HS-5 (cell line): ENCODE measurements around the gene RPS6KB2.

Experiments
- DNase-seq: peaks from one replicate; pipeline ENCODE4 v3.0.0-alpha.2; 2012; ENCODE audit warnings: low read depth

Gene RPS6KB2

DNA sequence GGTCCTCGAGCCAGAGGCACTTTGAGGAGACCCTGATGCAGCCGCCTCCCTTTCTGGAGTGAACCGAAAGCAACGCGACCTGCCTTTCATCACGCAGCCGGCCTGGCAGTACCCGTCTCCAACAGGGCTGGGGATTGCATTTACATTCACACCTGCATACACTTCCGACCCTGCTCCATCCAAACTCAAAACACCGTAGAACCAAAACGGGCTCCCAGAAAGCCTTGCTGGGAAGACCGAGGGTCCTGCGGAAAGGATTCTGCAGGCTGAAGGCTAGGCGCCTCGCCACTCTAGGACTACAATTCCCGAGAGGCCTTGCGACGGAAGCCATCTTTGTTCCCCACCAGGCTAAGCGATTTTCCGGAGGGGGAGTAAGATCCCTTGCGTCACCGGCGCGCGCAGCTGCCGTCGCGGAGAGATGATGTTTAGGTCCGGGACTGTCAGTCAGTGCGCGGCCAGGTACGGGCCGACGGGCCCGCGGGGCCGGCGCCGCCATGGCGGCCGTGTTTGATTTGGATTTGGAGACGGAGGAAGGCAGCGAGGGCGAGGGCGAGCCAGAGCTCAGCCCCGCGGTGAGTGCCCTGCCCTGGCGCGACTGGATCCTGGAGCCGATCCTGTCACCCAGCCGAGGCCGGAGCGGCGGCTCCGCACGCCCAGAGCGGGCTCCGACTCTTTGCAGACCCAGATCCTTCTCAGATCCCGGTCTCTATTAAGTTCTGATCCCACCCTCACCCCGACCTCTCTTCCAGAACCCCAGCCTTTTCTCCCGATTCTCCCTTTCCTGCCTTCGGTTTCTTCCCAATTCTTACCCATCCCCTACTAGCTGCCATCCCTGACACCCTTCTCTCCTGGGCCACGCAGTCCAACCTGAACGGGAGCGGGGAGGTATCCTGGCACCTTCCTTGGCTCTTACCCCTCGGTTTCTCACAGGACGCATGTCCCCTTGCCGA lies at the start of gene RPS6KB2:
Gene RPS6KB2 (plus strand): TSS at position 443 of the 950 bp plus-strand sequence. CDS start 52 bp downstream, at position 495.
- peak; percentile 90 for DNase-seq

DNA sequence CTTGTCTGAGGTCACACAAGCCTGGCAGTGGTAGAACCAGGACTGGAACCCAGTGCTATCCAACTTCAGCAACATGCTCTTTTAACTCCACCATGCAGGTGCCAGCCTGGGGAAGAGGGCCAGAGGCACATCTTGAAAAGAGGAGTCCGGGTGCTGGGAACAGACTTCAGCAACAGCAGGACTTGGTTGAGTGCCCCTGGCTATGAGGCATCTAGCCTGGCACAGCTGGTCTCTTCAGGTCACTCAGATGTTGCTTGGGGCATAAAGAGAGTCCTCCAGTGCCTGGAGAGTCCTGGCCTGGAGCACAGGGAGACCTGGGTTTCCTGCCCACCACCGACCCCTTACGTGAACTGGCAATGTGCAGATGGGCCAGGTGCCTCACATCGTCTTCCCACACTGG lies 49.8 kb upstream of the RPS6KB2 start:
- no peak for DNase-seq

DNA sequence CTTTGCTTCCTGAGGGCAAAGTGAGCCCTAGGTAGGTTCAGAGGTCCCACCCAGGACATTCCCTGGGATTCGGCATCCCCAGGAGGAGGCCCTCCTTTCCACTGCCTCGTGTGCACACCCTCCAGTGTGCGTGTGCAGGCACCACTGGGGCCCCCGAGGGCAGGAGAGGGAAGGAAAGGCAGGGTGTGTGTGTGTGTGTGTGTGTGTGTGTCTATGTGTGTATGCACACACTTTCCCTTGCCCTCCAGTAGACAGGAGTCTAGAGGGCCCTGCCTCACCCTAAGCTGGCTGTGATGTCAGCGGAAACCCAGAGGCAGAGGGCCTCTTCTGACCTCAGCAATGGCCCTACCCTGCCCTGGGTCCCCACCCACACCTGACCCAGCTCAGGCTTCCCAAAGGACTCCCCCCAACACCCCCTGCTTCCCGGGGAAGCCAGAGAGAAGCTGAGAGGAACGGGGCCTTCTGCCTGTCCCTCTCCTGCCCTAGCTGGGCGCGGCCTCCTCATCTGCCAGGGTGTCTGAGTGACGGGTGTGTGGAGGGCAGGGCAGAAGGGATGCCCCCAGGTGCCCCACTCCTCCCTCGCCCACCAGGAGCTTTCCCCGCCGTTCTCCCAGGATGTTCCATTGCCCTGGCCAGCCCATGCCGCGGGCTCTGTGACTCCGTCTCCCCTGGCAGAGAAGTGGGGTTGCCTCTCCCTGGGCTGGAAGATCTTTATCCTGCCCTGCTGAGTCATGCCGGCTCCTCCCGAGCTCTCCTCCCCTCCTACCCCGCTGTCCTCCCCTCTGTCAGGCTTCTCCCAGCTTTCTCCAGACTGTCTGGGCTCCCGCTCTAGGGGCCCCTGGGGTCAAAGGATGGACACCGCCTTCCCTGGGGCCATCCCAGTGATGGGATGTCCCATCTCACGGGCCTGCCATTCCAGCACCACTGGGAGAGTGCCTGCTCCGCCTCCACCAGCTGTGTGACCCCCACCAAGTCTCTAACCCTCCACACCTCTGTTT lies 48.9 kb upstream of the RPS6KB2 start:
- DNase-seq = no peak

DNA sequence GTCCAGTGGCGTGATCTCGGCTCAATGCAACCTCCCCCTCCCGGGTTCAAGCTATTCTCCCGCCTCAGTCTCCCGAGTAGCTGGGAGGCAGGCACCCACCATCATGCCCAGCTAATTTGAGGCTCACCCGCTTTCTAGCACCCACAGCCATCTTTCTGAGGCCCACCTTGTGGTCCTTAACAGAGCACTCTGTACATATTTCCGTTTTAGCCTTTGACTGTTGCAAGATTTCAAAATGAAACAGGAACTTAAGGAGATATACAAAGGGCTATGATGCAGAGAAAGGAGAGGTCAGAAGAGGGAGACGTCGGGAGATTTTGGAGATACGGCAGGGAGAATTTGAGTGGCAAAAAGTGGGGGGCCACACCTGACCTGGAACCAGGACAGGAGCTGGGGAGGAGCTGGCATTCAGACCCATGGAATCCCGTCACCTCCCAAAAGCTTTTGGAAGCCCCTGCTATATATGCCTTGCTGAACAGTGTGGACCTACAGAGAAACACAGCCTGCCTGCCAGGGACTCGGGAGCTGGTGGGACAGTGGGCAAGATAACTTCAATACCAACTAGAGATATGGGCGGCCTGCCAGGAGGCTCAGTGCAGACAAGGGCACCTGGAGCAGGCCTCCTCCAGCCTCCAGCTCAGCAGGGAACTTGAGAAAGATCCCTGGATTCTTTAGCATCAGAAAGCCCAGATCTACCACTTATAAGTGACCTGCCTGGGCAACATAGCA lies 46.9 kb upstream of the RPS6KB2 start:
- no peak for DNase-seq

DNA sequence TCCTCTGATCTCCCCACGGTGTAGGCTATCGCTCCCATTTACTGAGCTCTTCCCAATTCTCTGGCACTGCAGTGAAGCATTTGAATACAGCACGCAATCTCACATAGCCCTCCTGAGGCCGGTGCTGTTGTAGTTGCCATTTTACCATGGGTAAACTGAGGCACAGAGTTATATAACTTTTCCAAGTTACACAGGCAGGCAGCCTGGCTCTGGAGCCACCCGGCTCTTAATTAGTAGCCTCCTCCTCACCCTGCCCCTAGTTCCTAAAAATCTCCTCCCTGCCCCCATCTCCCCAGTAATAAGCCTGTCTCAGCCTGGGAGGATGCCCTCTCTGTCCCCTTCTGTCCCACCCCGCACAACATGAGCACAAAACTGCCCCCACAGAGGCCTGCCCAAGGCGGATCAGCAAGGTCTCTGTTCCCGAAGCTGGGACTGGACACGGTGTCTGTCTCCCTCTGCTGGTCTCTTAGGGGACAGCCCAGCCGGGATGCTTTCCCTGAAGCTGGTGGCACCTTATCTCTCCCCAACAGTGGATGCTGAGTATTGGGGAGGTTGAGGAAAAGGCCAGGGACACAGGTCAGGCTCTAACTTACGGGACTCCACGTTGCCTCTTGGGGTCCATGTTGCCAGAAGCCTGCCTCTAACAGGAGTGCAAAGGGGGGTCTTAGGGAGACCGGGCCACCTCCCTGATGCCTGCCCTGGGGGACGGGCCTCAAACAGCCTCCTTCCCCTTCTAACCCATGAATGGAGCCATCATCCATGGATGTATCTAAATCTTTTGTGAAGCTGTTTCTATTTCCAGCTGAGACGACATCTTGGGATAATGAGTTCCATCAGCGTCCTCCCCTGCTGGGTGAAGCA lies 45.8 kb upstream of the RPS6KB2 start:
- no peak for DNase-seq

DNA sequence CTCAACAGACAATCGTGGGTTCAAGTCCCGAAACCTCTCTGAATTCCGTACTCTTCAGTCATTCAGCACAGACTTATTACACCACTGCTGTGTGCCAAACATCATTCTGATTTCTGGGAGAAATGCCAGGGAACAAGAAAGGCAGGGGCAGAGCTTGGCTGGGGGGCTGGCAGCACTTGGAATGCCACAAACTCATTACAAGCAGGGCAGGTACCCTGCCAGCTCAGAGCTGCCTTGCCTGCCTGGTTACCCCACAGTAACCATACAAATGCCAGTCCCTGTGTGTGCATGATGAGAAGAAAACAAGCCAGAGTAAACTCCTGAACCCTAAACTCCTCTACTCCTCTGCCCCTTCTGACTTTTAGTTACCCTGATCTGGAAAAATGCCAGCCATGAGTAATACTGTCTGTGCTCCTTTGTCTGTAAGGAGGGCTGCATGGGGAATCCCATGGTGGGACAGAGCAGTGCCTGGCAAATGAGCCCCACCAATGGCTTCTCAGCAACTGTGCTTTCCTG lies 43.4 kb upstream of the RPS6KB2 start:
- no peak for DNase-seq

DNA sequence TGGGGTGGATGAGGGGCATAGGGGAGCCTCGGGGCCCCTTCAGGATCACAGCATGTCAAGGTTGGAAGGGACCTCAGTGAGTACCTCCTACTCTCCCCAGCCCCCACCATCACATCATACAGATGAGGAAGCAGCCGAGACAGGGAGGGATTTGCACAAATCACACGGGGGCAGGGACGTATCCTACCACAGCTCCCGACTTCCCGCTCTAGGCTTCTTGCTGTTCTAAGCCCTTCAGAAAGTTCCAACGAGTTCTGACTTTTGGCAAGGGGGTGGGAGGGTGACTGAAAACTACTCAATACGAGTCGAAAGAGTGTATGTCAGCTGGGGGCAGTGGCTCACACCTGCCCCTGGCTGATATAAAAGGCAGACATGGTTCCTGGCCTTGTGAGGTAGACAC lies 41.2 kb upstream of the RPS6KB2 start:
- DNase-seq = no peak

DNA sequence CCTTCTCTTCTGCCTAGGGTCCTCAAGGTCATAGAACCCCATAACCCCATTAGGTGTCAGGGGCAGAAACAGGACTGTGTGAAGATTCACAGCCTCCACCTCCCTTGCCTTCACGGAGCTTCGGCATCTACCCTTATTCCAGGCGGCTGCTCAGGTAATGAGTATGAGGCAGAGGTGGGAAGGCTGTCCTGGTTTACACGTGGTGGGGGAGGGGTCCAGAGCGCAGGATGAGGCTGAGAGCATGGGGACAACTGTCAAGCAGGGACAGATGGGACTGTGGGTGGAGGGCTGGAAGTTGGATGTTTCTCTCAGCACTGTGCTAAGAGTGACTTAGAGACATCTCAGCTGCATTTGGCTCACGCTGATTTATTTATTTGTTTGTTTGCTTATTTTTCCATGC lies 40.8 kb upstream of the RPS6KB2 start:
- DNase-seq = no peak

DNA sequence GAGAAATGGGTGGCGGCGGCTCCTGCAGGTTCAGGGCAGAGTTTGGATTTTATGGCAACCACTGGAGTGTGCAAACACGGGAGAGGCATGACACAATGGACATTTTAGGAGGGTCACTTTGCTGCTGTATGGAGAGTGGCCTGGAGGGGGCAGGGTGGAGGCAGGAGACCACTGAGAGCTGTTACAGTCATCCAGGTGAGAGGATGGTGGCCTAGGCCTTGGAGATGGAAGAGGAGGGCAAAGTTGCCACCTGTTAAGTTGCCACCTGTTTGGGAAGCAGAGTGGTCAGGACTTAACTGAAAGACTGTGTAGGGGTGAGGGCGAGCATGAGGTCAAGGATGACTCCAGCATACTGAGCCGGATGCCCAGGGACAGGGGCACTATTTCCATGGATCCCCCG lies 38.8 kb upstream of the RPS6KB2 start:
- no peak for DNase-seq

DNA sequence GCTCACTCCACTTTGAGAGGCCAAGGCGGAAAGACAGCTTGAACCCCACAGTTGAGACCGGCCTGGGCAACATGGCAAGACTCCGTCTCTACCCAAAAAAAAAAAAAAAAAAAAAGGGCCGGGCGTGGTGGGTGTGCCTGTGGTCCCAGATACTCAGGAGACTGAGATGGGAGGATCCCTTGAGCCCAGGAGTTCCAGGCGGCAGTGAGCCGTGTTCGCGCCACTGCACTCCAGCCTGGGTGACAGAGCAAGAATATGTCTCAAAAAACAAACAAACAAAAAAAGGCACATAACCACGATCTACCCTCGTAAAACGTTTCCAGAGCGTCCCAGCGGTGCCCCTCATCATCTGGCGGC lies 37.4 kb upstream of the RPS6KB2 start:
- DNase-seq = no peak

DNA sequence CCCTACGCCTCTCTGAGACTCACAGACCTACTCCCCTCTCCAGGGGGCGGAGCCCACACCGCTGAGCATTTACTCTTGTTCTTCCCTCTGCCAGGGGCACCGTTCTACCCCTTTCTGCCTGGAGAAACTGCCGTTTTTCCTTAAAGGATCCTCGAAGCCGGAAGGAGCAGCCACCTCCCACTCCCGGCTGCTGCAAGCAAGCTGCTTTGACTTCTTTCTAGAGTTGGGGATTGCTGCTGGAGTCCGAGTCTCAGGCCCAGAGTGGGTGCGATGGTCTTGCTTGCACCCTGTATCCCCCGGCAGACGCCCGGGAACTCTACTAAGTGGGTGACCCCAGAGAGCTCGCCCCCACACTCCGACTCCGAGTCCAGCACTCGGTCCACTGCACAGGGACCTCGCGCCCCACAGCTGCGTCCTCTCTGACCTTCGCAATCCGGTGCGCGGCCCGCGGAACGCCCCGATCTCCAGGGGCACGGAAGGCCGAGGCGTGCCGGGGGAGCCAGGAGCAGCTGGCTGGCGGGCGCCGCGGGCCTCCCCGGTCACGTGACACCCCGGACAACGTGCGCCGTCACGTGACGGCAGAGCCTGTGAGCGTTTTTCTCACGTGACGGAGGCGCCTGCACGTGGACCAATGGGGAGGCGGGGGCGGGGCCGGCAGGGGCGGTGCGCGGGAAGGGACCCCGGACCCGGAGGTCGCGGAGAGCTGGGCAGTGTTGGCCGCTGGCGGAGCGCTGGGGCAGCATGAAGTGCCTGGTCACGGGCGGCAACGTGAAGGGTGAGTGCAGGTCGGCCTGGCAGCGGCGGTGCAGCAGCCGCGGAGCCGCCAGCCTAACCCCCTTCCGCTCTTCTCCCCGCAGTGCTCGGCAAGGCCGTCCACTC lies 36.8 kb upstream of the RPS6KB2 start, which contains the start of gene RAD9A:
Gene RAD9A (plus strand): TSS at position 683 of the 879 bp plus-strand sequence. CDS start 59 bp downstream, at position 742.
- no peak for DNase-seq

DNA sequence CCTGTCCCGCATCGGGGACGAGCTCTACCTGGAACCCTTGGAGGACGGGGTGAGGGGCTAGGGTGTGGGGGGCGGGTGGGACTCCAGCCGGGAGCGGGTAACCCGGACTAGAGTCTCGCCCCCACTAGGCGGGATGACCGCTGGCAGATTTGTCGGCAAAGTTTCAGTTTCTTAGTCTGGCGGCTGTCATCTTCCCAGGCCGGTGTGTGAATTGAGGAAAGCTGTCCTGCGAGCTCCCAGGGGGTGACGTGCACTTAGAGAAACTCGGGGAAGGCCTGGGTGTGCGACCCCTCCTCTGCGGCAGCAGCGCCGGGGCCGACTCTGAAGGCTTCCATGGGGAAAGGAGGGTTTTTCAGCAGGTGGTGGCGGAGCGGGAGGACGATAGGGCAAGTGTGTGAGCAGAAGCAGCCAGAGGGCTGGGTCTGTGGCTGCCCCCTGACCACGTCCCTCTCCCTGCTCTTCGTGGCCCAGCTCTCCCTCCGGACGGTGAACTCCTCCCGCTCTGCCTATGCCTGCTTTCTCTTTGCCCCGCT lies 36.0 kb upstream of the RPS6KB2 start:
- DNase-seq = no peak

DNA sequence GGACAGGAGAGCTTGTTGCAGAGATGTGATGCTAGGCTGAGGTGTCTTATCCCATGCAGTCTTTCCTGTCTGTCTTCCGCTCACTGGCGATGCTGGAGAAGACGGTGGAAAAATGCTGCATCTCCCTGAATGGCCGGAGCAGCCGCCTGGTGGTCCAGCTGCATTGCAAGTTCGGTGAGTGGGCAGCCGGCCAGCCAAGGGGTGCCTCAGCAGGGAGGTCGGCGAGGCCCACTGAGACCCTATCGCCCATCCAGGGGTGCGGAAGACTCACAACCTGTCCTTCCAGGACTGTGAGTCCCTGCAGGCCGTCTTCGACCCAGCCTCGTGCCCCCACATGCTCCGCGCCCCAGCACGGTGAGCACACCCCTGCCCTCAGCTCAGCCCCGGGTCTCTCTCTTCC lies 34.9 kb upstream of the RPS6KB2 start:
- no peak for DNase-seq

DNA sequence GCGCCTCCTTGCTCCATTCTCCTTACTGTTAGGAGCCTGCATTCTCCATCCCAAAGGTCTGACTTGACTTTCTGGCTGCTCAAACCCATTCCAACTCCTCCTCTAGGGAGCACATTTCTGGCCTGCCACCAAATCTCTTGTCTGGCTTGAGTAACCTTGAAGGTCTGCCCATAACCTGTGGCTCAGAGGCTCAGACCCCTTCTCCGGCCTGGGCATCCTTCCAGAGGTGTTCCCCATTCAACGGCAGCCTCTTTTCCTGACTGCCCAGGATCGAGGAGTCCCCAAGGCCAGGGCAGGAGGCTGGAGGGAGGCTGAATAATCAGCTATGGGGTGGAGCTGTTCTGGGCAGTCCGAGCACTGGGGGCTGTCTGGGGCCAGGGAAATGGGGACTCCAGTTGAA lies 34.3 kb upstream of the RPS6KB2 start:
- DNase-seq = no peak

DNA sequence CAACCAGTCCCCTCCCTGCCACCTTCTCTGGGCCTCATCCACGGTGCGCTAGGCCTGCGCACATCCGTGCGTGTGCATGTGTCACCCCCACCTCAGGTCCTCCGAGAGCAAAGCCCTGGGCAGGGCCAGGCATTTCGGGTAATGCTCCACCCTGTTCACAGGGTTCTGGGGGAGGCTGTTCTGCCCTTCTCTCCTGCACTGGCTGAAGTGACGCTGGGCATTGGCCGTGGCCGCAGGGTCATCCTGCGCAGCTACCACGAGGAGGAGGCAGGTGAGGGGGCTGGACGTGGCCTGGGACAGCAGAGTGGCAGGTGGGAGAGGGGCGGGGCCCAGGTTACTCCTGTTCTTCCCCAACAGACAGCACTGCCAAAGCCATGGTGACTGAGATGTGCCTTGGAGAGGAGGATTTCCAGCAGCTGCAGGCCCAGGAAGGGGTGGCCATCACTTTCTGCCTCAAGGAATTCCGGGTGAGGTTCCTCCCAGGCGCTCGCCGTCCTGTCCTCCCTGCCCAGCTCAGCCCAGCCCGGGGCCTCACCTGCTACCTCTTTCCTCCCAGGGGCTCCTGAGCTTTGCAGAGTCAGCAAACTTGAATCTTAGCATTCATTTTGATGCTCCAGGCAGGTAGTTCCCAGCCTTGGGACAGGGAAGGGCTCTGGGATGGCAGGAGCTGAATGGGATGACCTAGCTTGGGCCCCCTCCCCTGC lies 32.6 kb upstream of the RPS6KB2 start:
- no peak for DNase-seq

DNA sequence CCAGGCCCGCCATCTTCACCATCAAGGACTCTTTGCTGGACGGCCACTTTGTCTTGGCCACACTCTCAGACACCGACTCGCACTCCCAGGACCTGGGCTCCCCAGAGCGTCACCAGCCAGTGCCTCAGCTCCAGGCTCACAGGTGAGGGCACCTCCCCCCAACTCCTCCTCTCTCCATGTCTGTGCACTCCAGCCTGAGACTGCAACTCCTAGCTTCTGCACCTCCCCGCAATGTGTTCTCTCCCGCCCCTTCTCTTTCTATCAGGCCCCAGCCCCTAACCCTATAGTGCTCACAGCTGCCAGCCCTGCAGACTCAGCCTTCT lies 32.1 kb upstream of the RPS6KB2 start:
- DNase-seq = no peak

DNA sequence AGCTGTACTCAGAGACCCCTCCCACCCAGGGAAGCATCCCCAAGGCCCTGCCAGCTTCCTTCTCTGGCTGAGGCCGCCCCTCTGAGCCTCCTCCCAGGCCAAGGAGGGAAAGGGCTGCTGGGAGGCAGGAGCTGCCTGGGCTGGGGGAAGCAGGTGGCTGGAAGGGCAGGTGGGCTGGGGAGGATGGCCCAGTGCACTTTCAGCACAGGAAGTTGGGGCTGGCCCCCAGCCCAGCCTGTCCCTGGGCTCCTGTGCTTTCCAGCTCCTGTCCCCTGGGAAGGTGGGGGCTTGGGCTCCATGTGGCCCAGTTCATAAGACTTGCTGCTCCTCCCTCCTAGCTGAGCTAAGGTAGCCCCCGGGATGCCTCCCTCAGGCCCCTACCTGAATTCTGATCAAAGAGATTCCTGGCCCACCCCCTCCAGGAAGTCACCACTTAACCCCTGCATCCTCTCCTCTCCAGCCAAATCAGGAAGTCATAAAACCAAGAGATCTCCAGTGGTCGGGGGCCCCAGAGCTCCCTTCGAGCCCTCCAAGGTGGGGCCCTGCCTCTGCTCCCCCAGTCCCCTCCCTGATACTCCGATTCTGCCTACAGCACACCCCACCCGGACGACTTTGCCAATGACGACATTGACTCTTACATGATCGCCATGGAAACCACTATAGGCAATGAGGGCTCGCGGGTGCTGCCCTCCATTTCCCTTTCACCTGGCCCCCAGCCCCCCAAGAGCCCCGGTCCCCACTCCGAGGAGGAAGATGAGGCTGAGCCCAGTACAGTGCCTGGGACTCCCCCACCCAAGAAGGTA lies 31.5 kb upstream of the RPS6KB2 start:
- DNase-seq = no peak

DNA sequence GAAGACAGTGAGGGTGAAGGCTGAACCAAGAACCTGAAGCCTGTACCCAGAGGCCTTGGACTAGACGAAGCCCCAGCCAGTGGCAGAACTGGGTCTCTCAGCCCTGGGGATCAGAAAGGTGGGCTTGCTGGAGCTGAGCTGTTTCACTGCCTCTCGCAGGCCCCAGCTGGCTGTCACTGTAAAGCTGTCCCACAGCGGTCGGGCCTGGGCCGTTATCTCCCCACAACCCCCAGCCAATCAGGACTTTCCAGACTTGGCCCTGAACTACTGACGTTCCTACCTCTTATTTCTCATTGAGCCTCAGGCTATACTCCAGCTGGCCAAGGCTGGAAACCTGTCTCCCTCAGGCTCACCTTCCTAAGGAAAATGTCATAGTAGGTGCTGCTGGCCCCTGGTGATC lies 30.8 kb upstream of the RPS6KB2 start:
- no peak for DNase-seq
